ENCODE measurements around the gene AGAP1. TPM values are rescaled to one million over a fixed set of nuclear protein-coding genes. Genes with fewer than 3 reads are reported as not detected.

Gene AGAP1
- total and polyA plus RNA-seq, 7 donors = 4.2 to 21.6 (median 16.6) TPM

DNA sequence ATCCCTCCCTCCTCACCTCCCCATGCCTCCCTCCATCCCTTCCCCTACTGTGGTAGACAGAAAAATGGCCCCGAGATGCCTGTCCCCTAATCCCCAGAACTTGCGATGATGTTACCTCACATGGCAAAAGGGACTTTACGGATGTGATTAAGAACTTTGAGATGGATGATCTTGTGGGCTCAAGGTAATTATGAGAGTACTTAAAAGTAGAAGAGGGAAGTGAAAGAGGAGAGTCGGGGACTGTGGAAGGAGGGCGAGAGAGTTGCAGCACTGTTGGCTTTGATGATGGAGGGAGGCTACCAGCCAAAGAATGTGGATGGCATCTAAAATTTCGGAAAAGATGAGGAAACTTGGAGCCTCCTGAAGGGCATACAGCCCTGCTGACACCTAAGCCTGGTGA, 66.5 kb downstream of the AGAP1 start:
- no peak for ATAC-seq
- no peaks in the 10 kb centered on the region for H3K9me3 ChIP-seq
- no peak overlapping the region for H3K4me3 ChIP-seq
- 86 to 95% (median 90%) methylated on average over 6 of the region's 6 CpGs for WGBS, 3 donors
- H3K36me3 ChIP-seq (ENCODE audit: insufficient read depth in 1 of 2, low read depth in 1 of 2) = no peaks in the 10 kb centered on the region
- intact Hi-C loops (cut with DNase I) = no loop called here
- H3K4me1 ChIP-seq = peaks cover 21% of the 10 kb centered on the region
- H3K27me3 ChIP-seq (ENCODE audit: insufficient read depth in 3 of 3, low read length in 2 of 3) = no peaks in the 10 kb centered on the region
- no peak overlapping the region for H3K27ac ChIP-seq
- no peak for DNase-seq
- TF ChIP-seq, protein P1, sequence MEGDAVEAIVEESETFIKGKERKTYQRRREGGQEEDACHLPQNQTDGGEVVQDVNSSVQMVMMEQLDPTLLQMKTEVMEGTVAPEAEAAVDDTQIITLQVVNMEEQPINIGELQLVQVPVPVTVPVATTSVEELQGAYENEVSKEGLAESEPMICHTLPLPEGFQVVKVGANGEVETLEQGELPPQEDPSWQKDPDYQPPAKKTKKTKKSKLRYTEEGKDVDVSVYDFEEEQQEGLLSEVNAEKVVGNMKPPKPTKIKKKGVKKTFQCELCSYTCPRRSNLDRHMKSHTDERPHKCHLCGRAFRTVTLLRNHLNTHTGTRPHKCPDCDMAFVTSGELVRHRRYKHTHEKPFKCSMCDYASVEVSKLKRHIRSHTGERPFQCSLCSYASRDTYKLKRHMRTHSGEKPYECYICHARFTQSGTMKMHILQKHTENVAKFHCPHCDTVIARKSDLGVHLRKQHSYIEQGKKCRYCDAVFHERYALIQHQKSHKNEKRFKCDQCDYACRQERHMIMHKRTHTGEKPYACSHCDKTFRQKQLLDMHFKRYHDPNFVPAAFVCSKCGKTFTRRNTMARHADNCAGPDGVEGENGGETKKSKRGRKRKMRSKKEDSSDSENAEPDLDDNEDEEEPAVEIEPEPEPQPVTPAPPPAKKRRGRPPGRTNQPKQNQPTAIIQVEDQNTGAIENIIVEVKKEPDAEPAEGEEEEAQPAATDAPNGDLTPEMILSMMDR (IDR thresholded peaks at IDR 0.05) = no peak

DNA sequence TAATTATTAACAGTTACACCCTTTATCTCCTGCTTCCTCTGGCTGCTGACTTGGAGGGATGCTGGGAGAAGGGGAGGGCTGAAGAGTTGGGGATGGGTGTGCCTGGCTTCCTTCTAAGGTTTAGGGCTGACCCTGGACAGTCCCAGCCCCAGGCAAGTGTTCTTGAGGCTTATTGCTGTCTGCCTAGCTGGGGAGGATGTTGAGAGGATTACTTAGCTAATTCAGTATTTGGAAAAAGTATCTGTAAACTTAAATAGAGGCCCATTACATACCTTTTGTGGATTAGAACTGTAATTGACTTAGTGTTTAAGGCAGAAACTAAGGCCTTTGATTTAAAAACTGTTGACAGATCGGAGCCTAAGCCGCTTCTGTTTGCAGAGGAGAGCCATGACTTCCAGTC, 67.6 kb downstream of the AGAP1 start:
- no peak for ATAC-seq
- H3K9me3 ChIP-seq = no peaks in the 10 kb centered on the region
- no peak for DNase-seq
- H3K27ac ChIP-seq = no peak overlapping the region
- WGBS, 3 donors = 98 to 100% (median 99%) methylated on average over 2 of the region's 2 CpGs
- TF ChIP-seq, protein P1 (IDR thresholded peaks at IDR 0.05) = no peak
- intact Hi-C loops (cut with DNase I) = no loop called here
- H3K4me1 ChIP-seq = peaks cover 21% of the 10 kb centered on the region
- no peaks in the 10 kb centered on the region for H3K36me3 ChIP-seq (ENCODE audit: insufficient read depth in 1 of 2, low read depth in 1 of 2)
- no peak overlapping the region for H3K4me3 ChIP-seq
- H3K27me3 ChIP-seq (ENCODE audit: insufficient read depth in 3 of 3, low read length in 2 of 3) = no peaks in the 10 kb centered on the region

DNA sequence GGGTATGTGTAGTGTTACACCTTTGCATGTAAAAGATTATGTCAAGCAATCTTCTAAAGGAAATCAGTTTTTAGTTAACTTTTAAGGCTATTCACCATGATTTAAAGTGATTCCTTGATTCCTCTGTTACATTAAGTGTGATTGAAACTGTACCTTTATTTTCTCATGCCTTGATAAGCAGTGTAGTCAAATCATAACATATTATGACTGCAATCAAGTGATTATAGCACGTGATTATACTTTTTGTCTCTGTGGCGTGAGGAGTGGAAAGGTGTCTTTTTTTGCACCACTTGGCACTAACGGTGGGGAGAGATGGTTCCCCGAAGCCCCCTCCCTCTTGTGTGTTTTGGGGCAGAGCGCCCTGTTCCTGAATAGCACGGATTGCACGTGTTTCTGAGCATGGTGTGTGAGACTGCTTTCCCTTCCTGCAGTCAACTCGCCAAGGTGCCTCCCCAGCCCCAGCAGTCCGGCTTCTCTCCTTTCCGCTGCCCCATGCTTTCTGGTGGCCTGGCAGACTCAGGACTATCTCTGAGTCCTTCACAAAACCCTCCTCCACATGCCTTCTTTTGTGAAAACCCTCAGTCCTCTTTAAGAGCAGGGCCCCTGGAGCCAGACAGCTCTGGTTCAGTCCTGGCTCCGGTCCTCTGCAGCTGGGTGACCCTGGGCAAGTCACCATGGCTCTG, 68.4 kb downstream of the AGAP1 start:
- H3K4me1 ChIP-seq = peaks cover 21% of the 10 kb centered on the region
- WGBS, 3 donors = 69 to 80% (median 79%) methylated on average over 11 of the region's 11 CpGs
- H3K36me3 ChIP-seq (ENCODE audit: insufficient read depth in 1 of 2, low read depth in 1 of 2) = no peaks in the 10 kb centered on the region
- no peaks in the 10 kb centered on the region for H3K27me3 ChIP-seq (ENCODE audit: insufficient read depth in 3 of 3, low read length in 2 of 3)
- intact Hi-C loops (cut with DNase I) = no loop called here
- H3K4me3 ChIP-seq = no peak overlapping the region
- TF ChIP-seq, protein P1 (IDR thresholded peaks at IDR 0.05) = no peak
- no peaks in the 10 kb centered on the region for H3K9me3 ChIP-seq
- DNase-seq (no peak), ATAC-seq (no peak)
- H3K27ac ChIP-seq = no peak overlapping the region

DNA sequence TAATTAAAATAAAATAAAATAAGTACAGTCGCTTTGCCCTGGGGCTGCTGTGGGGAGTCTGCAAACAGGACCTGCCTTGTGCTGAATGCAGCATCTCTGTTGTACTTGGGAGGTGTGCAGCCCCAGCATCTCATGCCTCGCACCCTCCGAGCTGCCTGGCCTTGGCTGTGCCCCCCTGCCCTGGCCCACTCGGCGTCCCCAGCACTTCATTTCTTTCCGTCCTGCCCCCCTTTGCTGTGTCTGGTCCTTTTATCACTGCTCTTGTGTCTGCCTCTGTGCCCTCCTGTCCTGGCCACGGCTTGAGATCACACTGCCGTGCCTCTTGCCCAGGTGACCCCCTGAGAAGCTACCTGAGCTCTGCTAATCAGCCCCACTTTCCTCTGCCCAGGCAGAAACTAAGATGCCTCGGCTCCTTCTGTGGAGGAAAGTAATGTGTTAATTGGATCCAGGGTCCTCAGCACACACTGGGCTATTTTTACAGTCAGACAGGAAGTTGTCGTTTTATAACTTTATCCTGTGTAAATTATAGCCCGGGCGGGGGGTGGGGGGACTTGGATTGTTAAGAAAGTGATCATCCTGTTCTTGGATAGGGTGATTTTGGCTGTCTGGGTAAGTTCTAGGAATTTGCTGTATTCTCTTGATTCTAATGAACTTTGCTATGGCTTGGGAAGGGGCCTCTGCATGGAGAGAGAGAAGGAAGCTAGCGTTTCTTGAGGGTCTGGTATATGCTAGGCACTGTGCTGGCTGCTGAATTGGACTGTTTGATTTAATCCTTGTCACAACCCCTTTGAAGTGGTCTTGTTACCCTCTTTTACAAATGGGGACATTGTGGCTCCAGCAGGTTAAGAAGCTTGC, 69.4 kb downstream of the AGAP1 start:
- no peak for ATAC-seq
- TF ChIP-seq, protein P1 (IDR thresholded peaks at IDR 0.05) = no peak

More for the DNA sequence above, 69.4 kb downstream of the AGAP1 start:
- peaks cover under 1% of the 10 kb centered on the region for H3K9me3 ChIP-seq
- intact Hi-C loops (cut with DNase I) = no loop called here
- H3K4me1 ChIP-seq = peaks cover 21% of the 10 kb centered on the region
- H3K27ac ChIP-seq = no peak overlapping the region
- no peak for DNase-seq
- no peak overlapping the region for H3K4me3 ChIP-seq
- 52 to 63% (median 62%) methylated on average over 13 of the region's 13 CpGs for WGBS, 3 donors
- H3K36me3 ChIP-seq (ENCODE audit: insufficient read depth in 1 of 2, low read depth in 1 of 2) = no peaks in the 10 kb centered on the region
- no peaks in the 10 kb centered on the region for H3K27me3 ChIP-seq (ENCODE audit: insufficient read depth in 3 of 3, low read length in 2 of 3)
